Loucy (cell line): ENCODE measurements around the gene CTPS2.

Experiments
- H2AFZ ChIP-seq: fragments of 200-600 bp; sonication (generic); 2 replicates; pipeline ENCODE4 v1.6.0; 2016; ENCODE audit warnings: antibody characterized with exemption, mild to moderate bottlenecking, low read length, moderate library complexity
- H3F3A ChIP-seq: fragments of 200-600 bp; 2 replicates; pipeline ENCODE4 v1.6.0; 2016; ENCODE audit warnings: antibody characterized with exemption, low read depth, mild to moderate bottlenecking
- H3K27me3 ChIP-seq: fragments of 200-600 bp; sonication (generic); 2 replicates; pipeline ENCODE4 v1.6.1; 2014; ENCODE audit warnings: low read length, mild to moderate bottlenecking; ENCODE audit not compliant: insufficient read depth, poor library complexity, severe bottlenecking
- H3K36me3 ChIP-seq: fragments of 200-600 bp; sonication (generic); 2 replicates; pipeline ENCODE4 v1.6.1; 2016; ENCODE audit warnings: low read length; ENCODE audit not compliant: insufficient read depth
- H3K4me1 ChIP-seq: fragments of 200-600 bp; sonication (generic); 2 replicates; pipeline ENCODE4 v1.5.1; 2014; ENCODE audit warnings: low read length, mild to moderate bottlenecking; ENCODE audit not compliant: insufficient read depth, poor library complexity, severe bottlenecking
- H3K4me2 ChIP-seq: fragments of 200-600 bp; sonication (generic); 2 replicates; pipeline ENCODE4 v1.6.0; 2014; ENCODE audit warnings: antibody characterized with exemption, low read length, low read depth, mild to moderate bottlenecking; ENCODE audit not compliant: poor library complexity, severe bottlenecking
- H3K4me3 ChIP-seq: fragments of 200-600 bp; sonication (generic); 2 replicates; pipeline ENCODE4 v1.5.1; 2014; ENCODE audit warnings: low read length, mild to moderate bottlenecking, mixed read lengths; ENCODE audit not compliant: poor library complexity, severe bottlenecking
- H3K79me2 ChIP-seq: fragments of 200-600 bp; sonication (generic); 2 replicates; pipeline ENCODE4 v1.6.1; 2014; ENCODE audit warnings: low read length; ENCODE audit not compliant: insufficient read depth
- H3K9ac ChIP-seq: fragments of 200-600 bp; sonication (generic); 2 replicates; pipeline ENCODE4 v1.6.0; 2014; ENCODE audit warnings: mild to moderate bottlenecking, low read depth, low read length, moderate library complexity; ENCODE audit not compliant: poor library complexity, severe bottlenecking
- H3K9me2 ChIP-seq: fragments of 200-600 bp; sonication (generic); replicated peaks from 2 replicates; pipeline ENCODE4 v1.6.1; 2016; ENCODE audit warnings: low read depth, low read length, mixed read lengths
- H3K9me3 ChIP-seq: fragments of 200-600 bp; sonication (generic); 2 replicates; pipeline ENCODE4 v1.6.1; 2014; ENCODE audit warnings: mild to moderate bottlenecking, antibody characterized with exemption, low read length, low read depth; ENCODE audit not compliant: insufficient read depth
- H4K20me1 ChIP-seq: fragments of 200-600 bp; sonication (generic); 2 replicates; pipeline ENCODE4 v1.6.0; 2014; ENCODE audit warnings: antibody characterized with exemption, low read length, mild to moderate bottlenecking; ENCODE audit not compliant: insufficient read depth, poor library complexity, severe bottlenecking
- EZH2phosphoT487 ChIP-seq: fragments of 200-600 bp; IDR thresholded peaks from 2 replicates; pipeline ENCODE4 v1.6.1; 2018; ENCODE audit warnings: antibody characterized with exemption, mild to moderate bottlenecking, moderate library complexity, borderline replicate concordance
- TF ChIP-seq, protein P1 (sequence below): fragments of 200-600 bp; sonication (generic); conservative IDR thresholded peaks from 2 replicates; pipeline ENCODE4 v1.5.1; 2014; ENCODE audit warnings: mild to moderate bottlenecking, antibody characterized with exemption, low read length

Gene CTPS2

DNA sequence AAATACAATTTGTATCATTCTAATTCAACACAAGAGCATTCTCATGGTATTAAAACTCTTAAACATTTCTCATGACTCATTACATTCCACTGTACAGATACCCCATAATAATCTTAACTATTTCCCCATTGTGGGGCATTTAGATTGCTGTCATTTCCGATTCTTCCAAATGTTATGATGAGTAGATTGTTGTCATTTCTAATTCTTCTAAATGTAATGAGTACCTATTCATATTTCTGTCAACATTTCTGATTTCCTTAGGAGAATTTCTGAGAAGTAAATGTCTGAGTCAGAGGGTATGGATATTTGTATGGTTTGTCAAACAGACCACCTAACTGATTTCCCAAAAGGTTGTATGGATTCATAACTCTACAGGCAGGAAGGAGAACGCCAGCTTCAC lies 54.2 kb downstream of the CTPS2 start:
- no peaks in the 10 kb centered on the region for H3K27me3 ChIP-seq
- H4K20me1 ChIP-seq, result no peaks in the 10 kb centered on the region
- H2AFZ ChIP-seq, result no peak overlapping the region
- H3K36me3 ChIP-seq, result no peaks in the 10 kb centered on the region
- no peaks in the 10 kb centered on the region for H3K79me2 ChIP-seq
- H3K4me1 ChIP-seq, result no peaks in the 10 kb centered on the region
- no peak for TF ChIP-seq EZH2phosphoT487
- TF ChIP-seq, protein P1, sequence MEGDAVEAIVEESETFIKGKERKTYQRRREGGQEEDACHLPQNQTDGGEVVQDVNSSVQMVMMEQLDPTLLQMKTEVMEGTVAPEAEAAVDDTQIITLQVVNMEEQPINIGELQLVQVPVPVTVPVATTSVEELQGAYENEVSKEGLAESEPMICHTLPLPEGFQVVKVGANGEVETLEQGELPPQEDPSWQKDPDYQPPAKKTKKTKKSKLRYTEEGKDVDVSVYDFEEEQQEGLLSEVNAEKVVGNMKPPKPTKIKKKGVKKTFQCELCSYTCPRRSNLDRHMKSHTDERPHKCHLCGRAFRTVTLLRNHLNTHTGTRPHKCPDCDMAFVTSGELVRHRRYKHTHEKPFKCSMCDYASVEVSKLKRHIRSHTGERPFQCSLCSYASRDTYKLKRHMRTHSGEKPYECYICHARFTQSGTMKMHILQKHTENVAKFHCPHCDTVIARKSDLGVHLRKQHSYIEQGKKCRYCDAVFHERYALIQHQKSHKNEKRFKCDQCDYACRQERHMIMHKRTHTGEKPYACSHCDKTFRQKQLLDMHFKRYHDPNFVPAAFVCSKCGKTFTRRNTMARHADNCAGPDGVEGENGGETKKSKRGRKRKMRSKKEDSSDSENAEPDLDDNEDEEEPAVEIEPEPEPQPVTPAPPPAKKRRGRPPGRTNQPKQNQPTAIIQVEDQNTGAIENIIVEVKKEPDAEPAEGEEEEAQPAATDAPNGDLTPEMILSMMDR, result no peak
- no peaks in the 10 kb centered on the region for H3F3A ChIP-seq
- H3K9me3 ChIP-seq, result no peaks in the 10 kb centered on the region
- no peaks in the 10 kb centered on the region for H3K9me2 ChIP-seq
- no peak overlapping the region for H3K4me3 ChIP-seq
- H3K9ac ChIP-seq, result no peak overlapping the region
- no peak overlapping the region for H3K4me2 ChIP-seq

DNA sequence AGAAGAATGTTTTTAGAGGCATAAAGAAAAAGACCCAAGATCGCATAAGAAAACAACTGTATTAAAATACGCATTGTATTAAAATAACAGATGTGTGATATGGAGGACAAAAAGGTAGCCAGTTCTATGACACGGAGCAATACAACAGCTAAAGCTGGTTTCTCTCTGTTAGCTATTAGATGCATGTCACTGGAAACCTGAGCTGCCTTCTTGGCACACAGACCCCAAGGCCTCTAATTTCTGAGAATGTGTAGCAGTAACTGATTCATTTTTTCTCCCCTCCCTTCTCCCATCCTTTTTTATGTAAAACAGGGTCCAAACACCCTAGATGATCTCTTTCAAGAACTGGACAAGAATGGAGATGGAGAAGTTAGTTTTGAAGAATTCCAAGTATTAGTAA lies 58.4 kb downstream of the CTPS2 start:
- H2AFZ ChIP-seq, result no peak overlapping the region
- H4K20me1 ChIP-seq, result no peaks in the 10 kb centered on the region
- no peaks in the 10 kb centered on the region for H3K27me3 ChIP-seq
- H3K36me3 ChIP-seq, result no peaks in the 10 kb centered on the region
- no peak for TF ChIP-seq EZH2phosphoT487
- no peaks in the 10 kb centered on the region for H3K9me2 ChIP-seq
- H3K4me1 ChIP-seq, result no peaks in the 10 kb centered on the region
- H3K9ac ChIP-seq, result no peak overlapping the region
- no peaks in the 10 kb centered on the region for H3K9me3 ChIP-seq
- no peaks in the 10 kb centered on the region for H3F3A ChIP-seq
- H3K79me2 ChIP-seq, result no peaks in the 10 kb centered on the region
- no peak overlapping the region for H3K4me2 ChIP-seq
- H3K4me3 ChIP-seq, result no peak overlapping the region

DNA sequence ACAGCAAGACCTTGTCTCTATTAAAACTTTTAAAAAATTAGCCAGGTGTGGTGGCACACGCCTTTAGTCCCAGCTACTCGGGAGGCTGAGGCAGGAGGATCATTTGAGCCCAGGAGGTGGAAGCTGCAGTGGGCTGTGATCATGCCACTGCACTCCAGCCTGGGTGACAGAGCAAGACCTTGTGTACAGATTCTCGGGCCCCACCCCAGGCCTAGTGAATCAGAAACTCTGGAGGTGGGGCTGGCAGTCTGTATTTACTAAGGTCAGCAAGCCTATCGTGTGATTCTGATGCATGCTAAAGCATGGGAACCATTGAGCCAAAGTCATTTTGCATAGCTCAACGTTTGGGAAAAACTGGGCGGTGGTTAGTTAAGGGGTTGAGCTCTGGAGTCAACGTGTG lies 59.0 kb downstream of the CTPS2 start:
- no peak overlapping the region for H3K4me3 ChIP-seq
- H3K4me2 ChIP-seq, result no peak overlapping the region
- H3K27me3 ChIP-seq, result no peaks in the 10 kb centered on the region

More for the DNA sequence above, 59.0 kb downstream of the CTPS2 start:
- H3K9me2 ChIP-seq, result no peaks in the 10 kb centered on the region
- H3K79me2 ChIP-seq, result no peaks in the 10 kb centered on the region
- H2AFZ ChIP-seq, result no peak overlapping the region
- H3K4me1 ChIP-seq, result no peaks in the 10 kb centered on the region
- no peaks in the 10 kb centered on the region for H3K36me3 ChIP-seq
- TF ChIP-seq, protein P1, result no peak
- TF ChIP-seq EZH2phosphoT487, result no peak
- H3F3A ChIP-seq, result no peaks in the 10 kb centered on the region
- no peaks in the 10 kb centered on the region for H4K20me1 ChIP-seq
- no peaks in the 10 kb centered on the region for H3K9me3 ChIP-seq
- no peak overlapping the region for H3K9ac ChIP-seq
